PC-9 (cell line): ENCODE results near the gene TLR6. TPM values are rescaled to one million over a fixed set of nuclear protein-coding genes. Genes with fewer than 3 reads are reported as not detected.

ENCODE experiments used
- BruUV-seq: library from RNA; stranded (reverse); fragments of 400-500 nt; replicated peaks from 2 replicates; lab custom pipeline; 2021; lab: Mats Ljungman, UMichigan
- CTCF ChIA-PET: fragments of 300-600 bp; sonication (Branson Sonifier 250); formaldehyde crosslinking; loops from one replicate; lab custom pipeline; 2022; ENCODE audit warnings: antibody characterized with exemption; lab: Charles Lee
- POLR2A ChIA-PET: fragments of 300-600 bp; sonication (Branson Sonifier 250); formaldehyde crosslinking; loops from one replicate; lab custom pipeline; 2022; ENCODE audit warnings: antibody characterized with exemption; ENCODE audit not compliant: unreplicated experiment; lab: Charles Lee
- DNase-seq, 2 experiments: peaks; one replicate each; pipeline versions ENCODE4 v3.0.0 to v3.0.0-alpha.2; 2015 to 2022; ENCODE audit warnings: mixed read lengths in 1 of 2
- H2AFZ ChIP-seq: fragments of 200-600 bp; sonication (generic); 2 replicates; pipeline ENCODE4 v1.8.1; 2017; ENCODE audit warnings: antibody characterized with exemption
- H3F3A ChIP-seq: fragments of 200-600 bp; sonication (generic); 2 replicates; pipeline ENCODE4 v1.8.1; 2017; ENCODE audit warnings: antibody characterized with exemption, mild to moderate bottlenecking, low read depth; ENCODE audit not compliant: insufficient read depth
- H3K27ac ChIP-seq: fragments of 200-600 bp; sonication (generic); 2 replicates; pipeline ENCODE4 v1.6.1; 2016; ENCODE audit warnings: mixed run types
- H3K27me3 ChIP-seq: fragments of 200-600 bp; sonication (generic); 2 replicates; pipeline ENCODE4 v1.6.1; 2016; ENCODE audit warnings: low read depth, mixed run types; ENCODE audit not compliant: insufficient read depth
- H3K36me3 ChIP-seq: fragments of 200-600 bp; sonication (generic); 2 replicates; pipeline ENCODE4 v1.6.1; 2016; ENCODE audit warnings: low read depth, mixed run types
- H3K4me1 ChIP-seq: fragments of 200-600 bp; sonication (generic); replicated peaks from 2 replicates; pipeline ENCODE4 v1.6.1; 2016; ENCODE audit warnings: mixed run types; ENCODE audit not compliant: insufficient read depth
- H3K4me2 ChIP-seq: fragments of 200-600 bp; sonication (generic); 2 replicates; pipeline ENCODE4 v1.6.1; 2017; ENCODE audit warnings: mixed run types
- H3K4me3 ChIP-seq: fragments of 200-600 bp; sonication (generic); 2 replicates; pipeline ENCODE4 v1.6.1; 2016; ENCODE audit warnings: mixed run types
- H3K79me2 ChIP-seq: fragments of 200-600 bp; sonication (generic); 2 replicates; pipeline ENCODE4 v1.6.1; 2017; ENCODE audit warnings: low read depth, mixed run types
- H3K9me2 ChIP-seq: fragments of 200-600 bp; sonication (generic); 2 replicates; pipeline ENCODE4 v1.8.1; 2017; ENCODE audit warnings: mild to moderate bottlenecking; ENCODE audit not compliant: insufficient read depth
- H3K9me3 ChIP-seq: fragments of 200-600 bp; sonication (generic); 2 replicates; pipeline ENCODE4 v1.8.1; 2016; ENCODE audit warnings: low read depth; ENCODE audit not compliant: insufficient read depth
- H4K20me1 ChIP-seq: fragments of 200-600 bp; sonication (generic); 2 replicates; pipeline ENCODE4 v1.8.1; 2017; ENCODE audit not compliant: insufficient read depth
- EZH2 ChIP-seq: fragments of 200-600 bp; sonication (generic); IDR thresholded peaks from 2 replicates; pipeline ENCODE4 v1.8.0; 2017; ENCODE audit warnings: antibody characterized with exemption, low read depth
- intact Hi-C: fragments of 100-400 bp; cut with micrococcal nuclease; formaldehyde crosslinking; loops from one replicate; pipeline ENCODE4 v1.10.0; 2022; ENCODE audit not compliant: unreplicated experiment
- total RNA-seq: library from RNA; stranded (reverse); gene quantifications from 2 replicates; pipeline ENCODE4 v1.2.3, GENCODE V29; 2021
- TF ChIP-seq, protein P1 (sequence below): fragments of 200-600 bp; sonication (generic); conservative IDR thresholded peaks from 2 replicates; pipeline ENCODE4 v1.6.1; 2017; ENCODE audit warnings: mixed run types, antibody characterized with exemption, mild to moderate bottlenecking, moderate library complexity

Gene TLR6
- total RNA-seq, 1 experiment from 2014 or later: 9.3 TPM

GRCh38 chr4:38832206-38832605 lies 24.4 kb downstream of the TLR6 start:
- H3F3A ChIP-seq: no peaks in the 10 kb centered on the region
- TF ChIP-seq EZH2: no peak
- TF ChIP-seq, protein P1, sequence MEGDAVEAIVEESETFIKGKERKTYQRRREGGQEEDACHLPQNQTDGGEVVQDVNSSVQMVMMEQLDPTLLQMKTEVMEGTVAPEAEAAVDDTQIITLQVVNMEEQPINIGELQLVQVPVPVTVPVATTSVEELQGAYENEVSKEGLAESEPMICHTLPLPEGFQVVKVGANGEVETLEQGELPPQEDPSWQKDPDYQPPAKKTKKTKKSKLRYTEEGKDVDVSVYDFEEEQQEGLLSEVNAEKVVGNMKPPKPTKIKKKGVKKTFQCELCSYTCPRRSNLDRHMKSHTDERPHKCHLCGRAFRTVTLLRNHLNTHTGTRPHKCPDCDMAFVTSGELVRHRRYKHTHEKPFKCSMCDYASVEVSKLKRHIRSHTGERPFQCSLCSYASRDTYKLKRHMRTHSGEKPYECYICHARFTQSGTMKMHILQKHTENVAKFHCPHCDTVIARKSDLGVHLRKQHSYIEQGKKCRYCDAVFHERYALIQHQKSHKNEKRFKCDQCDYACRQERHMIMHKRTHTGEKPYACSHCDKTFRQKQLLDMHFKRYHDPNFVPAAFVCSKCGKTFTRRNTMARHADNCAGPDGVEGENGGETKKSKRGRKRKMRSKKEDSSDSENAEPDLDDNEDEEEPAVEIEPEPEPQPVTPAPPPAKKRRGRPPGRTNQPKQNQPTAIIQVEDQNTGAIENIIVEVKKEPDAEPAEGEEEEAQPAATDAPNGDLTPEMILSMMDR: no peak
- ChIA-PET POLR2A (no interaction called here), CTCF (no interaction called here)
- no peak overlapping the region for H3K4me3 ChIP-seq
- no peaks in the 10 kb centered on the region for H3K9me2 ChIP-seq
- BruUV-seq: no TSS peak
- no peak overlapping the region for H2AFZ ChIP-seq
- no peaks in the 10 kb centered on the region for H4K20me1 ChIP-seq
- H3K27me3 ChIP-seq: no peaks in the 10 kb centered on the region
- no peaks in the 10 kb centered on the region for H3K79me2 ChIP-seq
- H3K4me2 ChIP-seq: no peak overlapping the region
- no peak for DNase-seq
- no peak overlapping the region for H3K27ac ChIP-seq
- intact Hi-C loops: no loop called here
- no peaks in the 10 kb centered on the region for H3K36me3 ChIP-seq
- peaks cover 16% of the 10 kb centered on the region; the same call in 1 of the 2 replicates for H3K9me3 ChIP-seq
- 0 out of 2 replicates have a peak, but pooled peaks cover under 1% of the 10 kb centered on the region for H3K4me1 ChIP-seq

DNA sequence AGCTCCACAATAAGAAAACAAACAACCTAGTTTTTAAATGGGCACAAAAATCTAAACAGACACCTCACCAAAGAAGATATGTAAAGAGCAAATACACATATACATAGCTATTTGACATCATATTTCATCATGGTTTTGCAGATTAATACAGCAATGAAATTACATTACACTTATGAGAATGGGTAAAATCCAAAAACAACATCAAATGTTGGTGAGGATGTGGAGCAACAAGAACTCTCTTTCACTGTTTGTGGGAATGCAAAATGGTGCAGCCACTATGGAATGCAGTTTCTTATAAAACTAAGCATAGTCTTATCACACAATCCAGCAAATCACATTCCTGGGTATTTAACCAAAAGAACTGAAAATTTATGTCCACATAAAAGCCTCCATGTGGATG lies 25.0 kb downstream of the TLR6 start:
- Histone ChIP-seq H3K4me3 (no peak overlapping the region), H3K36me3 (no peaks in the 10 kb centered on the region), H3K27ac (no peak overlapping the region), H2AFZ (no peak overlapping the region), H3K79me2 (no peaks in the 10 kb centered on the region), H3K9me3 (peaks cover 10% of the 10 kb centered on the region; the same call in 1 of the 2 replicates), H3K27me3 (no peaks in the 10 kb centered on the region), H3K4me1 (no peaks in the 10 kb centered on the region), H3K9me2 (no peaks in the 10 kb centered on the region), H3F3A (no peaks in the 10 kb centered on the region), H3K4me2 (no peak overlapping the region), H4K20me1 (no peaks in the 10 kb centered on the region)
- intact Hi-C loops: no loop called here
- no peak for DNase-seq
- ChIA-PET CTCF (interaction anchor here (0.6 kb wide), 1 partner anchor 72 kb away, joined by 6 read pairs; no protein-coding TSS in a partner anchor), POLR2A (no interaction called here)
- BruUV-seq: no TSS peak
- no peak for TF ChIP-seq EZH2
- TF ChIP-seq, protein P1: no peak

DNA sequence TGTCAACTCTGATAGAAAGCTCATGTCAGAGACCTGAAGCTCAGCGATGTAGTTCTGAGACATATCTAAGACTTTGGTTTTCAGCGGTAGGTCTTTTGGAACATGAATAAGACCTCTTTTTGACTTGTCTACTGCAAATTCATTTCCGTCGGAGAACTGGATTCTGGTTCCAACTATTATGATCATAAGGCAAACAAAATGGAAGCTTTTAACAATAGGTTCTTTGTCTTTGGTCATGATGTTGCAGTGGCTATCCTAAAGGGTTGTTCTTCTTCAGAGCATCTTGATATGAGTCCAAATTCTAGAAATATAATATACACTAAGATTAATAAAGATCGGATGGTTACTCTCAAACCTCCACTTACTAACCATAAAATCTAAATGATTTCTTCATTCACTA lies 27.4 kb downstream of the TLR6 start:
- CTCF ChIA-PET: interaction anchor here (1.0 kb wide), 1 partner anchor 70 kb away, joined by 3 read pairs; no protein-coding TSS in a partner anchor
- TF ChIP-seq EZH2: no peak
- TF ChIP-seq, protein P1: no peak
- POLR2A ChIA-PET: interaction anchor here (0.6 kb wide), 1 partner anchor 20 kb away, joined by 4 read pairs; no protein-coding TSS in a partner anchor

More for the DNA sequence above, 27.4 kb downstream of the TLR6 start:
- Histone ChIP-seq H3K27ac (no peak overlapping the region), H3F3A (no peaks in the 10 kb centered on the region), H3K4me1 (no peaks in the 10 kb centered on the region), H3K9me3 (no peaks in the 10 kb centered on the region; the same call in 1 of the 2 replicates), H2AFZ (no peak overlapping the region), H3K36me3 (no peaks in the 10 kb centered on the region), H3K27me3 (no peaks in the 10 kb centered on the region), H3K4me3 (no peak overlapping the region), H3K9me2 (no peaks in the 10 kb centered on the region), H4K20me1 (no peaks in the 10 kb centered on the region), H3K4me2 (no peak overlapping the region), H3K79me2 (no peaks in the 10 kb centered on the region)
- no peak for DNase-seq
- BruUV-seq: no TSS peak
- intact Hi-C loops: no loop called here
